ENCODE measurements around the gene ACADS. TPM values are rescaled to one million over a fixed set of nuclear protein-coding genes. Genes with fewer than 3 reads are reported as not detected.
A peak's percentile ranks its signal among the peaks of the same experiment; 100 is the strongest.

Gene ACADS
- total and polyA plus RNA-seq, 2 of the 8 experiments (the other 6 are each of a cell fraction or from before 2014, with no cell fraction given) = 4.9 to 7.5 TPM

GRCh38 chr12:120686690-120687577 is 38.7 kb upstream of the ACADS start, which contains the start of gene MLEC (continued):
- peak; percentile 55; the same call in 1 of the 2 replicates for TF ChIP-seq SRF (IDR thresholded peaks at IDR 0.05; ENCODE audit: low read depth, low read length)
- TF ChIP-seq HDAC6 (IDR thresholded peaks at IDR 0.05; ENCODE audit: low read depth, low read length) = no peak
- TF ChIP-seq POLR2AphosphoS5 (IDR thresholded peaks at IDR 0.05; ENCODE audit: low read depth, low read length) = peak; percentile 74; the same call in 1 of the 2 replicates
- 0 out of 2 replicates have a peak, but pooled peaks have one; percentile 13 for TF ChIP-seq CHD2 (IDR thresholded peaks at IDR 0.05; ENCODE audit: low read length)
- TF ChIP-seq NANOG (IDR thresholded peaks at IDR 0.05; ENCODE audit: insufficient read depth, low read depth, low read length, poor library complexity, severe bottlenecking) = no peak
- peak; percentile 77 for TF ChIP-seq ASH2L (IDR thresholded peaks at IDR 0.05; ENCODE audit: low read length)
- TF ChIP-seq CTBP2 (IDR thresholded peaks at IDR 0.05; ENCODE audit: borderline replicate concordance, insufficient read depth, insufficient read length, low read length) = peak; percentile 31
- TF ChIP-seq CHD7 (IDR thresholded peaks at IDR 0.05; ENCODE audit: insufficient replicate concordance, low read length) = no peak
- TF ChIP-seq TBP (IDR thresholded peaks at IDR 0.05; ENCODE audit: low read depth, low read length) = peak; percentile 57; the same call in 1 of the 2 replicates
- no peak for TF ChIP-seq BRCA1 (IDR thresholded peaks at IDR 0.05; ENCODE audit: low read depth, low read length)
